ENCODE measurements around the gene PLCB3.

The PLCB3 gene

DNA sequence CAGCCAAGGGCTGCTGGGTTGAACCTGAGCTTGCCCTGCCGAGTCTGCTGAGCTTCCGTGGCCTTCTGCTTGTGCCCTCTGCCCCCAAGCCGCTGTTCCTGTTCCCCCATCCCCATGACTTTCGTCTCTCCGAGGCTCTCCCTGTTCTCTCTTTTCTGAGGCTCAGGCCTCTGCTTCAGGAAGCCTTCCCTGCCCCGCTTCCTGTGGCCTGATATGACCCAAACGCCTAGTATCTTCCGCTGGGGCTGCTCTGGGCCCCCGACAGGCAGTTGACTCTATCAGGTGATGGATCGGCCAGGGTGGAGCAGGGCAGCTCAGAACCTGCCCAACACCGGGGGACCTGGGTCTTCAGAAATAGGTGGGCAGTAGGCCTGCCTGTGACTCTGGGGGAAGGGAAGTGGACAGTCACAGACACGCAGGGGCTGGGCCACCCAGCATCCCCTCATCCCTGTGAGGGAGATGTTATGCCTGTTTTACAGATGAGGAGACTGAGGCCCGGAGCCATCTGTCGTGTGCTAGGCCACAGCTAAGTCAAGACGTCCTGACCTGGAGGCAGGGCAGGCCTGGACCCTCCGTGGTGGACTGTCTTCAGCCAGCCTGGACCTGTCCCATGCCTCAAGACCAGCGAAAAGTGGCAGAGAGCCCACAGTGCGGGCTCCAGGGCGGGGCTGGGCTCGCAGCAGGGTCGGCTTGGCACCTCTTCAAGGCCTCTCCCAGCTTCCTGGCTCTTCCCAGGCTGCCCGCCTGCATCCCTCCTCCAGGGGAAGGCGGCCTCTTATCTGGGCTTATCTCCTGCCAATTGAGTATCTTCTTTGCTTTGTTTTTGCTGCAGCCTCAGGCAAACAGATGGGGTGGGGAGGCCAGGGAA lies 16.9 kb downstream of the PLCB3 start:
- no peak for DNase-seq

DNA sequence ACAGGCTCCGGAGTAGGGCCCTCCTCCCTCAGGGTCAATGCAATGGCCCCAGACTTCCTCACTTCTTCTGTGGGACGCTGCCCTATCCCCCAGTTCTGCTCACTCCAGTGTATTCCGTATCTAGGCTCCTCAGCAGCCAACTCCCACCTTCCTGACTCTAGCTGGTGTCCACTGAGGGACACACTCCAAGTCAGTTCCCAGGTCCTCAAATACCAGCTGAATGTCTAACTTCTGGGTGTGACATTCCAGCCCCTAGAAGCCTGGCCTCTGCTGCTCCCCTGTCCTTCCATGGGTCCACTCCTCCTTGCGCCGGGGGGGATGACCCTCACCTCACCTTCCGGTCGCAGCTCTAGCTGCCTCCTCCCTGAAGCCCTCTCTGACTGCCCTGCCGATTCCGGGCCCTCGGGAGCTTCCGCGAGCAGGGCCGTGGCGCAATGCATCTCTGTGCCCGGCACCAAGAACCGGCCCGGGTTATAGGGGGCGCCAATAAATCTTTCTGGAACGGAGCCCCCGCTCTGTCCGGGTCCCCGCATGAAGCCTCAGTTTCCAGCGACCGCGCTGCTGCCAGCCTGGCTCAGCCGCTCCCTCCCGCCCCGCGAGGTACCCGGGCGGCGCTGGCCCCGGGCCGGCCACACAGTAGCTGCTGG lies 17.7 kb downstream of the PLCB3 start:
- DNase-seq: no peak

DNA sequence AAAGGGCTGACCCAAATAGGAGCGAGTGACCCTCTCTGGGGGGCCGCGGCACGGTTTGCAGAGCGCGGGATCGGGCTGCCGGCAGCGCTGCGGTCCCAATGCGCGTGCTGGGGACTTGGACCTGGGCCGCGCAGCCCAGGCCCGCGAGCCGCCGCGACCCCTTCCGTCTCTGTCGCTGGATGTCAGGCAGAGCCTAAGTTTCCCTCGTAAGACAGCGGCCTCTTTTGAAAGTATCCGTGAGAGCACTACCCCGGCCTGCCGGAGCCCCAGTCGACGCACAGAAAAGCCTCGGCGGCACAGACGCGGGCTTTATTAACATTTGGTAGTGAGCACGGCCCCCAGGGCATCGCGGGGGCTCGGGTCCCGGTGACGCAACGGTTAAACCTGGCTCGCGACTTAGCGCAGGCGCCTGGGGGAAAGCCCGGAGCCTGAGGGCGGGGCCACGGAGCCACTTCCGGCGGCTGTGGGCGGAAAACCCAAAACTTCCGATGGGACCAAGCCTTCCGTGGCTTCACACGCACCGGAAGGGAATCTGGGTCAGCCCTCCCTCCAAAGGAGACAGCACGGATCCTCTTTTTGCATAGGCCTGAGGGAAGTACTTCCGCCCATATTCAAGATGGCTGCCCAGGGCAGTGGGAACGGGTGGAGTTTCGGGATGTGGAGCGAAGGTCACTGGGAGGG lies 18.4 kb downstream of the PLCB3 start:
- peak; percentile 99 for DNase-seq

DNA sequence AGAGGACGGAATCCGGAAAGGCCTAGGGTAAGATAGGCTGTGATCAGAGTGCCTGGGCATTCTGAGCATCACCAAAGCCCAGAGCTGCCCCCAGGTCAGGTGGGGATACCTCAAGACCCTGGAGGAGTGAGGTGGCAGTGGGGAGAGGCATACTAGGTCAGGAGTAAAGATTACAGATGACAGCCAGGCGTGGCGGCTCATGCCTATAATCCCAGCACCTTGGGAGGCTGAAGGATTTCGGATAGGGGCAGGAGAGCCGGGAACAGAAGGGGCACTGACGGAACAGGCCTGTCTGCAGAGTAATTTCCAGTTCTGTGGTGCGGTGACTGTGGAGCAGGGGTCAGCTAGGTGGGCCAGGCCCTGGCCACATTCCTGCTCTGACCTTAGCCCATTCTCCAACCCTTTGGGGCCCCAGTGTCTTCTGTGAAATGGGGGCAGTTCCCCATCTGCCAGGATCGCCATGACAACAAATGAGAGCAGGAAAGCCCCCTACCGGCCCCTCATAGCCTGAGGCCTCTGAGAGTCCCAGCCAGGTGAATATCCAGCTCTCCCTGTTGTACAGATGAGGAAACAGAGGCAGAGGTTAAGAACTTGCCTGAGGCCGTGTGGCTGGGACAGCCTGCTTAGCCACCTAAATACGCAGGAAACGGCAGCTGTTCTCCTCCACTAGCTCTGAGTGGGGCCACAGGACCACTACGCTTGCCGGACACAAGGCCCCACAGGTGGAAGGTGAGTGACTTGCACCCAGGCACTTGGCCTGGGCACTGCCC lies 23.9 kb downstream of the PLCB3 start:
- DNase-seq: no peak

DNA sequence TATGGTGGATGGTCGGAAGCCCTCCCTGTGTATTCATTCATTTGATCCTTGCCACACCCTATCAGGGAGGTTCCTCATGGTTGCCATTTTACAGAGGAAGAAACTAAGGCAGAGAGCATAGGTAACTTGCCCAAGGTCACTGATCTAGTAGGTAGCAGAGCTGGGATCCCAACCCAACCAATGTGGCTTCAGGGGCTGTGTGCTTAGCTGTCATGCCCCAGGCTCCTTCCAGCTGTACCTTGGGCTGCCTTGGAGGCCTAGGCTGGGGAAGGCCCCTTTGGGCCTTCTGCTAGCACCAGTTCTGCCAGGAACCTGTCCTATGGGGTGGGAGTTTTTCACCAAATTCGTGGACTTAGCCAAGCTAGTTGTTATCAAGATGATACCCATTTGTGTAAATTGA lies 24.5 kb downstream of the PLCB3 start:
- no peak for DNase-seq

DNA sequence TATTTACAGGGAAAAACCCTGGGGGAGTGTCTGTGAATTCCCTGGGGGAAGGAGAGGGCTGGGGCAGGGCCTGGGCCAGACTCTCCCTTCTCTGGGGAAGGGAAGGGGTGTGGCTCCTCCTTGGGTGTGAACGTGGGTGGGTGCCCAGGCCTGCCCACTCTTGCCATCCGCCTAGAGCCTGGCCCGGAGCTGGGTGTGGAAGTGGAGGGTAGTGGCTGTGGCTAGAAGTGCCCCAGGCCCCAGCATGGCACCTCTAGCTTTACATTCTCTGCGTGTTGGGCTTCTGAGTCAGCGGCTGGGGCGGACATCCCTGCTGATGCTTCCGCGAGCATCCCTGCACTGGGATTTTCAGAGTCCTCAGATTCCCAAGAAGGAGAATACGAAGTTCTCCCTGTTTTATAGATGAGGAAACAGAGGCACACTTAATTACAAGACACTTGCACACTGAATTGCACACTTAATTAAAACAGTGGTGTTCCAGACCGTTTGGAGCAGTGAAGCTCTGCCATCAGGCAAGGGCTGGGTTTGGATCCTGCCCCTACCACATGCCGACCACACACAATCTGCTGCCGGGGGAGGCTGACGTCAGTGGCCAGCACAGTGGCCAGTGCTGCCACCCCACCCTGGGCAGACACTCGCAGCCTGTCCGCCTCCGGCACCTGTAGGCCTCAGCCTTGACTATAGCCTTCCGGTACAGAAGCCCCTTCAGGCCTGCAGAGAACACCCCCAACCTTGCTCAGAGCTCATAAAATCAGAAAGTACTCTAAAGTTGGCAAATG lies 25.5 kb downstream of the PLCB3 start:
- DNase-seq: no peak

DNA sequence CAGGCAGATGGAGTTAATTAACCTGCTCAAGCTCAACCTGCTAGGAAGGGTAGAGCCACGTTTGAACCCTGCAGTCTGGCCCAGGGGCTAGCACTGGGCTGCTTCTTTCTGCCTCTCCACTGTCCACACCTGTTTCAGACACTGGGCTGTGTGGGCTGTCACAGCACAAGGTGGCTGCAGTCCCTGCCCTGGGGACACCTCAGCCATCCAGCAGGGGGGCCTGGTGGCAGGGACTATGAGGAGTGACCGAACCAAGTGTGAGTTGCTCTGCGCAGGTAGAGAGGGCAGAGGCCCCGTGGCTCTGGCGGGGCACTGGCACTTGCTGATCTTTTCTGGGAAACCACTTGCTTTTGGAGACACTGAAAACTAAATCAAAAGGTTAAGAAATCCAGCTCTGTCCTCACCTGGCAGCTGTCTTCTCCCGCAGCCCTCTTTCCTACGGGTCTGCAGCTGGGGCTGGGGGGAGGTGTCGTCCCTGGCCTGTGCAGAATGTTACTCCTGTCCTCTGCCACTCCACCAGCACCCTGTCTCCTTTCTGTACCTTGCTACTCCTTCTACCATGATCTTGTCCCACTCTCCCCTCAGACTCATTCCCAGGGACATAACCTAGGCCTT lies 27.4 kb downstream of the PLCB3 start:
- DNase-seq: no peak

DNA sequence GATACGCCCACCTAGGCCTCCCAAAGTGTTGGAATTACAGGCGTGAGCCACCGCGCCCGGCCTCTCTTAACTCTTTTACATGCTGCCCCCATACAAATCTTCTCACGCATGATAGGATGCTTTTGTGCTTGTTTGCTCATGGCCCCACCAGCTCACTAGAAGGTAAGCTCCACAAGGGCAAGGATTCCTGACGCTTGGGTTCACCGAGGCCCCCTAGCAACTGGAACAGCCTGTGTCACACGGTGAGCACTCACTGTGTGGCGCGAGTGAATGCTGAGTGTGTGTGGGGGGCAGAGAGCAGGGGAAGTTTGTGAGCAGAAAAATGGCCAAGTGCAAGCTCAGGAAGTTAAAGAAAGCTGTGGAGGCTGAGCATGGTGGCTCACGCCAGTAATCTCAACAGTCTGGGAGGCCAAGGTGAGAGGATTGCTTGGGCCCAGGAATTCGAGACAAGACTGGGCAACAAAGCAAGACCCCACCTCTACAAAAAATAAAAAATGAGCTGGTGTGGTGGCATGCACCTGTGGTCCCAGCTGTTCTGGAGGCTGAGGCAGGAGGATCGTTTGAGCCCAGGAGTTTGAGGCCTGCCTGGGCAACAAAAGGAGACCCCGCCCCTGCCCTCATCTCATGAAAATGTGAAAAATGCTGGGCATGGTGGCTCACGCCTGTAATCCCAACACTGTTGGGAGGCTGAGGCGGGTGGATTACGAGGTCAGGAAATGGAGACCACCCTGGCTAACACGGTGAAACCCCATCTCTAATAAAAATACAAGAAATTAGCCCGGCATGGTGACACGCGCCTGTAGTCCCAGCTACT lies 30.8 kb downstream of the PLCB3 start:
- DNase-seq: no peak

DNA sequence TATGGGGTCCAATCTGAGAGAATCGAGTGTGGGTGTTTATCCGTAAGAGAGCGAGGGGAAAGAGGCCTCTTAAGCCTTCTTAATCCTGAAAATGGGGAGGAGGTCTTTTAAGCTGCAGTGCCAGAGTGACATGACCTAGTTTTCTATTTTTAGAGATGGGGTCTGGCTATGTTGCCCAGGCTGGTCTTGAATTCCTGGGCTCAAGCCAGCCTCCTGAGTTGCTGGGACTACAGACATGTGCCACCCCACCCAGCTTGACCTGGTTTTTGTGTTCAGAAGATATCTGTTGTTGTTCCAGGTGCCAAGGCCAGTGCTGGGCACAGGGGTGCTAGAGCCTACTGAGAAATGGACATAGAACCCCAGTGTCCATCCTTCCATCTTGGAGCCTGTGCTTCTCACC lies 31.8 kb downstream of the PLCB3 start:
- no peak for DNase-seq

DNA sequence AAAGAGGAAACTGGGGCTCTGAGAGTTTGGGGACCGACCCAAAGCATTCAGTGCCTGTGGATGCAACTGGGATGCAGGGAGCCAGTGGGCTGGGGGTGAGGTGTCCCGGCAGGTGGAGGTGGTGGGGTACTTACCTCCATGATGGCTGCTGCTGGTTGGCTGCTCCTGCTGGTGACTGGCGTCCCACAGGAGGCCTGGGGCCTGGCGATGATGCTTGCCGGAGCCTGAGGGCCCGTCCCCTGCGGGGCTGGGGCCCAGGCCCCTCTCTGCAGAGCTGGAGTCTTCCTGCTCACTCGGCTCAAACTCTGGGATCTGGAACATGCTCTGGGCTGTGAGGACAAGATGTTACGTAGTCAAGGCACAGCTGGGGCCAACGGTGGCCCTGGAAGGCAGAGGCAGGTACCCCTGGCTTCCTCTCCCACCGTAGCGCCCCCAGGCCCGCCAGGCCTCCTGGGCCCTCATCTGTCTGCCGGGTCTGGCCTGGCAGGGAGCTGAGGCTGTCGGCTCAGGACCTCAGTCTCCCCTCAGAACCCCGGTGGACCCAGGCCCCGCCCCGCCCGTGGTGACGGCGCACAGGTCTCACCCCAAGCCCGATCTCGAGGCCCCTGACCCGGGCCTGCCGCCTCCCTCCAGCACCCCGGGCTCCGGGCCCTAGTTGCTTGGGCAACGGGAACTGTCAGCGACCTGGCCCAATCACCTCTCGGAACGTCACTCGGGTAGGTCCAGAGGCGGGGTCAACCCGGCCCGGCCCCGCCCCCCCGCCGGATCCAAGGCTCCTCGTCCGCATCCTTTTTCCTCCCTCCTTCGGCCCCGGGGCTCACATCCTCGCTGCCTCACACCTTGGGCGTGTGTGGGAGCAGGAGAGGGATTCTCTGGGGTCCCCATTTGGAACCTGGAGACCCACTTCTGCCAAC lies 33.0 kb downstream of the PLCB3 start, which contains the start of gene BAD:
Gene BAD, minus strand, starts transcription at position 618 of the 914 bp plus-strand sequence. Its CDS starts 297 bp downstream, at position 321.
- DNase-seq: peak; percentile 84

DNA sequence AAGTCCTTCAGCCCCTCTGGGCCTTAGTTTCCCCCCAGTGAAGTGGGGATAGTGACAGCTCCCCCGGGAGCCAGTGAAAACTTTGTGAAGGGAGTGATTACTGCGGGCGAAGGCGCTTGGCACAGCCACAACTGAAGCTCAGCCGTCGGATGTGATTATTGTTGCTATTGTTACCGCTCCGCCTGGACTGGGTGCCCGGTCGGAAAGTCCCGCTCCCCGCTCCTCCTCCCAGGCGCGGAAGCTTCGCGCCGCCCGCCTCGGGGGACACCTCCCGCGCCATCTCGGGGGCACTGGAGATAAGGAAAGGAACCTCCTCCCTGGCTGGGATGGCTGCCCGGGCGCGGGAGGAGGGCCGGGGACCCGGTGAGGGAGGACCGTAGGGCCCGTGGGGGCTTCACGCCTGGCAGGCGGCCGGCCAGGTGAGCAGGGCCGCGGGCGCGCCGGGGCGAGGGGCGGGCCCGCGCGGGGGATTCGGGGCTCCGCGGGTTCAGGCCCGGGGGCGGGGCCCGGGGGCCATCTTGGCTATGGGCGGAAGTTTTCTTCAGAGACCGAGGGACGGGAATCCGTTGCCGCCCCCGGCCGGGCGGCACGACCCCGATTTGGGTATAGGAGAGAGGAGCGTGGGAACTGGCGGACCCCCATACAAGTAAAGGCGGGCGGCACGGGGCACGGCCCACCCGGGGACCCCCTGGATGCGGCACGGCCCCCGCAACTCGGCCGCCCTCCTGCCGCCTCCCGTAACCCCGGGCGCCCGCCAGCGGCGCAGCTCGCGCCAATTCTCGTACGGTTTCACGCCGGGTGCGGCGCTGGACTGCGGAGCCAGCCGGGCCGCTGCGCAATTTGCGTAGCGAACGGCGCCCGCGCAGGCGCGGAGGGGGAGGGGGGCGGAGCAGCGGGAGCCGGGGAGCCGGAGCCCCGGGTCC lies 33.9 kb downstream of the PLCB3 start, which contains the start of gene GPR137:
Gene GPR137, plus strand, starts transcription at position 887 of the 923 bp plus-strand sequence. CDS start 677 bp downstream, outside the sequence.
- peak; percentile 67 for DNase-seq

DNA sequence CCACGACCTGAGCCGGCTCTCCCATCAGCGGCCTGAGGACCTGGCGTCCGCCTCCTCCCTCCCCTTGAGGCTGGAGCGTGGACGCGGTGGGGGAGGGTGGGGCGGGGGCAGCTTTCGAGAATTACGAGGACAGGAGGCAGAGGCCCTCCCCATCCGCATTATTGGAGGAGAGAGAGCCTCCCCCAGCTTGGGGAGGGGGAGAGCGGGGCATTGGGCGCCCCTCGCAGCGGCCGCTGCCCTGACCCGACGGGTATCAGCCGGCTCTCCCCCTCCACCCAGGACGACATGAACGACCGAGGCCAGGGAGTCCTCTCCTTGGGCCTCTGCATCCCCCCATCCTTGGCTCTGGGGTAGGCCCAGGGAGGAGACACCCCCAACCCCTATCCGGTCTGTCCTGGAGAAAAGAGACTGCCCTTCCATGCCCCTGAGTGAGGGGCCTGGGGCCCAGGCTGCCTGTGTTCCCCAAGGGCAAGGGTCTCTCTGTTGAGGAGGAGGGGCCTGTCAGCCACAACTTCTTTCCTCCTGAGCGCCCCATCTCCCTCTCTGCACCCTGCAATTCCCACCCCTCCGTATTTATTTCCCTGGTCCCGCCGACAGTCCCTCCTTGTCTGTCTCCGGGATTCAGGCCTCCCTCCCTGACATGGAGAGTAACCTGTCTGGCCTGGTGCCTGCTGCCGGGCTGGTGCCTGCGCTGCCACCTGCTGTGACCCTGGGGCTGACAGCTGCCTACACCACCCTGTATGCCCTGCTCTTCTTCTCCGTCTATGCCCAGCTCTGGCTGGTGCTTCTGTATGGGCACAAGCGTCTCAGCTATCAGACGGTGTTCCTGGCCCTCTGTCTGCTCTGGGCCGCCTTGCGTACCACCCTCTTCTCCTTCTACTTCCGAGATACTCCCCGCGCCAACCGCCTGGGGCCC lies 34.8 kb downstream of the PLCB3 start:
- no peak for DNase-seq

DNA sequence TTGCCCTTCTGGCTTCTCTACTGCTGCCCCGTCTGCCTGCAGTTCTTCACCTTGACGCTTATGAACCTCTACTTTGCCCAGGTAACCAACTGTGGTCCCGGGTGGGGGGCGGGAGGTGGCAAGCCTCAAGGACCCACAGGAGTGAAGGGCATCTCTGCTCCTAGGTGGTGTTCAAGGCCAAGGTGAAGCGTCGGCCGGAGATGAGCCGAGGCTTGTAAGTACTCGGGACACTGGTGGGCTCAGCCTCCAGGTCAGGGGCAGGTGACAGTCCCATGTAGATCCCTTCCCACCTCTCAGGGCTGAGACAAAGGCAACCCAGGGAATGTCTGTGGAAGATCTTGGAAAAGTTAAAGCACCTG lies 35.5 kb downstream of the PLCB3 start:
- no peak for DNase-seq

DNA sequence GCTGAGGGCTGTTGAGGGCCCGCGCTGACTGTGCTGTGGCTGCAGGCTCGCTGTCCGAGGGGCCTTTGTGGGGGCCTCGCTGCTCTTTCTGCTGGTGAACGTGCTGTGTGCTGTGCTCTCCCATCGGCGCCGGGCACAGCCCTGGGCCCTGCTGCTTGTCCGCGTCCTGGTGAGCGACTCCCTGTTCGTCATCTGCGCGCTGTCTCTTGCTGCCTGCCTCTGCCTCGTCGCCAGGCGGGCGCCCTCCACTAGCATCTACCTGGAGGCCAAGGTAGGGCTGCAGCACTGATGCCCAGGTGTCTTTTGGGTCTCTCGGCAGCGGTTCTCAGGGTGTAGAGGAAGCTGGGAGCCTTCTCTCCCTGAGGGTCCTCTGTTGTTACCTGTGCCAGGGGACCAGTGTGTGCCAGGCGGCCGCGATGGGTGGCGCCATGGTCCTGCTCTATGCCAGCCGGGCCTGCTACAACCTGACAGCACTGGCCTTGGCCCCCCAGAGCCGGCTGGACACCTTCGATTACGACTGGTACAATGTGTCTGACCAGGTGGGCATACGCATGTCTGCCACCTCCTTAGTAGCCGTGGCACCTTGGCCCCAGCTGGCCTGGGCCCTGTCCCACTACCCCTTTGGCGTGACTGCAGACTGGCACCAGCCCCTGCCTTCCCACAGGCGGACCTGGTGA lies 36.5 kb downstream of the PLCB3 start:
- no peak for DNase-seq

DNA sequence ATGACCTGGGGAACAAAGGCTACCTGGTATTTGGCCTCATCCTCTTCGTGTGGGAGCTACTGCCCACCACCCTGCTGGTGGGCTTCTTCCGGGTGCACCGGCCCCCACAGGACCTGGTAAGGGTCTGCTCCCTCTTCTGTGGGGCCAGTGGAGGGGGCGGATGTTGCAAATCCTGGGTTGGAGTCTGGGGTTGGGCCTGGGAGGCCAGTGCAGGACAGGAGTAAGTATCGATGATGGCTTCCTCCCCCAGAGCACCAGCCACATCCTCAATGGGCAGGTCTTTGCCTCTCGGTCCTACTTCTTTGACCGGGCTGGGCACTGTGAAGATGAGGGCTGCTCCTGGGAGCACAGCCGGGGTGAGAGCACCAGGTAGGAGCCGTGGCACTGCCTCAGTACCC lies 37.0 kb downstream of the PLCB3 start:
- DNase-seq: no peak

DNA sequence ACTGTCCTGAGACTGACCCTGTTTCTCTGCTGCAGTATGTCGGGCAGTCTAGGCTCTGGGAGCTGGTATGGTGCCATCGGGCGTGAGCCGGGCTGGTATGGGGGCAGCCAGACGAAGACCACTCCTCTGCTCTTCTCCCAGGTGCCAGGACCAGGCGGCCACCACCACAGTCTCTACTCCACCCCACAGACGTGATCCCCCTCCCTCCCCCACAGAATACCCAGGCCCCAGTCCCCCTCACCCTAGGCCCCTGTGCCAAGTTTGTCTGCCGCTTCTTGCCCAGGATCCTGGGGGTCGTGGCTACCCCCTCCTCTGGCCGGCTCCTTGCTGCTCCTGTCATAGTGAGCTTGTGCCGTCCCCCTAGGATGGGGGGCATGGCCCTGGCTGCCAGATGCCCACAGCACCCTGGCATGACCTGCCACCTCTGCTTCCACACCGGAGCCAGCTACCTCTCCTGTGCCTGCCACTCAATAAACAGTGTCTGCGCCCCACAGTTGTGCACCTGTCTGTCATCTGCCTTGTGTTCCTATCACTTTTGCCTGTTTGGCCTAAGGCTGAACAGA lies 37.8 kb downstream of the PLCB3 start:
- no peak for DNase-seq

Measured in GDM1 (cell line).